ENCODE measurements around the gene ARMS2. TPM values are rescaled to one million over a fixed set of nuclear protein-coding genes. Genes with fewer than 3 reads are reported as not detected.

The ARMS2 gene, protein sequence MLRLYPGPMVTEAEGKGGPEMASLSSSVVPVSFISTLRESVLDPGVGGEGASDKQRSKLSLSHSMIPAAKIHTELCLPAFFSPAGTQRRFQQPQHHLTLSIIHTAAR
- total RNA-seq (2014; rRNA removed; shearing (Covaris generic)) (not detected in 2 replicates), polyA plus RNA-seq (2016; fragmentation: Nextera tagmentation; extraction: Ambion mirVana) (not detected in 2 replicates)
- long read RNA-seq: 0 reads

DNA sequence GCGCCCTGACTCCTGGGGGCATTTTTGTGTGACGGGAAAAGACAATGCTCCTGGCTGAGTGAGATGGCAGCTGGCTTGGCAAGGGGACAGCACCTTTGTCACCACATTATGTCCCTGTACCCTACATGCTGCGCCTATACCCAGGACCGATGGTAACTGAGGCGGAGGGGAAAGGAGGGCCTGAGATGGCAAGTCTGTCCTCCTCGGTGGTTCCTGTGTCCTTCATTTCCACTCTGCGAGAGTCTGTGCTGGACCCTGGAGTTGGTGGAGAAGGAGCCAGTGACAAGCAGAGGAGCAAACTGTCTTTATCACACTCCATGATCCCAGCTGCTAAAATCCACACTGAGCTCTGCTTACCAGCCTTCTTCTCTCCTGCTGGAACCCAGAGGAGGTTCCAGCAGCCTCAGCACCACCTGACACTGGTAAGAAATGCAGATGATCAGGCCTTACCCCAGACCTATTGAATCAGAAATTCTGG is at the start of gene ARMS2:
Gene ARMS2, plus strand, starts transcription at position 51 of the 478 bp plus-strand sequence. Its CDS starts 75 bp downstream, at position 126.
- H2AFZ ChIP-seq: no peak within 1 kb of the TSS
- ATAC-seq (no peak), DNase-seq (ENCODE audit: low spot score) (no peak)
- H3K27me3 Mint-ChIP-seq (ENCODE audit: insufficient read depth, low read depth, poor library complexity): peaks cover 12% of the 10 kb centered on the region
- no peak within 1 kb of the TSS for H3K4me2 ChIP-seq
- no peak within 1 kb of the TSS for H3K27ac Mint-ChIP-seq
- H3K27ac ChIP-seq (ENCODE audit: low read depth): no peak within 1 kb of the TSS
- H3K36me3 Mint-ChIP-seq (ENCODE audit: low read depth): no peaks in the 10 kb centered on the region
- no peak within 1 kb of the TSS for H3K4me3 Mint-ChIP-seq
- H3K36me3 ChIP-seq (ENCODE audit: insufficient read depth): no peaks in the 10 kb centered on the region; the same call in 1 of the 2 replicates
- H4K20me1 ChIP-seq (replicated peaks; ENCODE audit: insufficient read depth): no peaks in the 10 kb centered on the region
- H3K9me2 ChIP-seq (ENCODE audit: insufficient read depth): no peaks in the 10 kb centered on the region
- H3K4me3 ChIP-seq: no peak within 1 kb of the TSS
- TF ChIP-seq ZNF114 (CRISPR knock-in tag; IDR thresholded peaks at IDR 0.05) (no peak), JUNB (IDR thresholded peaks at IDR 0.05; ENCODE audit: unreplicated experiment) (no peak), EZH2phosphoT487 (IDR thresholded peaks at IDR 0.05; ENCODE audit: unreplicated experiment) (no peak), POLR2AphosphoS5 (IDR thresholded peaks at IDR 0.05; ENCODE audit: low read depth) (no peak), STAT1 (IDR thresholded peaks at IDR 0.05; ENCODE audit: unreplicated experiment) (no peak), NANOG (IDR thresholded peaks at IDR 0.05; ENCODE audit: borderline replicate concordance) (no peak), ZNF331 (CRISPR knock-in tag; IDR thresholded peaks at IDR 0.05; ENCODE audit: low read depth) (no peak), CTCF (conservative IDR thresholded peaks at IDR 0.05; ENCODE audit: low read depth in 2 of 2) (no peak), EZH2 (IDR thresholded peaks at IDR 0.05; ENCODE audit: low read depth, unreplicated experiment) (no peak), CREB1 (CRISPR knock-in tag; IDR thresholded peaks at IDR 0.05; ENCODE audit: low read depth) (no peak)
- TF ChIP-seq, protein P1, sequence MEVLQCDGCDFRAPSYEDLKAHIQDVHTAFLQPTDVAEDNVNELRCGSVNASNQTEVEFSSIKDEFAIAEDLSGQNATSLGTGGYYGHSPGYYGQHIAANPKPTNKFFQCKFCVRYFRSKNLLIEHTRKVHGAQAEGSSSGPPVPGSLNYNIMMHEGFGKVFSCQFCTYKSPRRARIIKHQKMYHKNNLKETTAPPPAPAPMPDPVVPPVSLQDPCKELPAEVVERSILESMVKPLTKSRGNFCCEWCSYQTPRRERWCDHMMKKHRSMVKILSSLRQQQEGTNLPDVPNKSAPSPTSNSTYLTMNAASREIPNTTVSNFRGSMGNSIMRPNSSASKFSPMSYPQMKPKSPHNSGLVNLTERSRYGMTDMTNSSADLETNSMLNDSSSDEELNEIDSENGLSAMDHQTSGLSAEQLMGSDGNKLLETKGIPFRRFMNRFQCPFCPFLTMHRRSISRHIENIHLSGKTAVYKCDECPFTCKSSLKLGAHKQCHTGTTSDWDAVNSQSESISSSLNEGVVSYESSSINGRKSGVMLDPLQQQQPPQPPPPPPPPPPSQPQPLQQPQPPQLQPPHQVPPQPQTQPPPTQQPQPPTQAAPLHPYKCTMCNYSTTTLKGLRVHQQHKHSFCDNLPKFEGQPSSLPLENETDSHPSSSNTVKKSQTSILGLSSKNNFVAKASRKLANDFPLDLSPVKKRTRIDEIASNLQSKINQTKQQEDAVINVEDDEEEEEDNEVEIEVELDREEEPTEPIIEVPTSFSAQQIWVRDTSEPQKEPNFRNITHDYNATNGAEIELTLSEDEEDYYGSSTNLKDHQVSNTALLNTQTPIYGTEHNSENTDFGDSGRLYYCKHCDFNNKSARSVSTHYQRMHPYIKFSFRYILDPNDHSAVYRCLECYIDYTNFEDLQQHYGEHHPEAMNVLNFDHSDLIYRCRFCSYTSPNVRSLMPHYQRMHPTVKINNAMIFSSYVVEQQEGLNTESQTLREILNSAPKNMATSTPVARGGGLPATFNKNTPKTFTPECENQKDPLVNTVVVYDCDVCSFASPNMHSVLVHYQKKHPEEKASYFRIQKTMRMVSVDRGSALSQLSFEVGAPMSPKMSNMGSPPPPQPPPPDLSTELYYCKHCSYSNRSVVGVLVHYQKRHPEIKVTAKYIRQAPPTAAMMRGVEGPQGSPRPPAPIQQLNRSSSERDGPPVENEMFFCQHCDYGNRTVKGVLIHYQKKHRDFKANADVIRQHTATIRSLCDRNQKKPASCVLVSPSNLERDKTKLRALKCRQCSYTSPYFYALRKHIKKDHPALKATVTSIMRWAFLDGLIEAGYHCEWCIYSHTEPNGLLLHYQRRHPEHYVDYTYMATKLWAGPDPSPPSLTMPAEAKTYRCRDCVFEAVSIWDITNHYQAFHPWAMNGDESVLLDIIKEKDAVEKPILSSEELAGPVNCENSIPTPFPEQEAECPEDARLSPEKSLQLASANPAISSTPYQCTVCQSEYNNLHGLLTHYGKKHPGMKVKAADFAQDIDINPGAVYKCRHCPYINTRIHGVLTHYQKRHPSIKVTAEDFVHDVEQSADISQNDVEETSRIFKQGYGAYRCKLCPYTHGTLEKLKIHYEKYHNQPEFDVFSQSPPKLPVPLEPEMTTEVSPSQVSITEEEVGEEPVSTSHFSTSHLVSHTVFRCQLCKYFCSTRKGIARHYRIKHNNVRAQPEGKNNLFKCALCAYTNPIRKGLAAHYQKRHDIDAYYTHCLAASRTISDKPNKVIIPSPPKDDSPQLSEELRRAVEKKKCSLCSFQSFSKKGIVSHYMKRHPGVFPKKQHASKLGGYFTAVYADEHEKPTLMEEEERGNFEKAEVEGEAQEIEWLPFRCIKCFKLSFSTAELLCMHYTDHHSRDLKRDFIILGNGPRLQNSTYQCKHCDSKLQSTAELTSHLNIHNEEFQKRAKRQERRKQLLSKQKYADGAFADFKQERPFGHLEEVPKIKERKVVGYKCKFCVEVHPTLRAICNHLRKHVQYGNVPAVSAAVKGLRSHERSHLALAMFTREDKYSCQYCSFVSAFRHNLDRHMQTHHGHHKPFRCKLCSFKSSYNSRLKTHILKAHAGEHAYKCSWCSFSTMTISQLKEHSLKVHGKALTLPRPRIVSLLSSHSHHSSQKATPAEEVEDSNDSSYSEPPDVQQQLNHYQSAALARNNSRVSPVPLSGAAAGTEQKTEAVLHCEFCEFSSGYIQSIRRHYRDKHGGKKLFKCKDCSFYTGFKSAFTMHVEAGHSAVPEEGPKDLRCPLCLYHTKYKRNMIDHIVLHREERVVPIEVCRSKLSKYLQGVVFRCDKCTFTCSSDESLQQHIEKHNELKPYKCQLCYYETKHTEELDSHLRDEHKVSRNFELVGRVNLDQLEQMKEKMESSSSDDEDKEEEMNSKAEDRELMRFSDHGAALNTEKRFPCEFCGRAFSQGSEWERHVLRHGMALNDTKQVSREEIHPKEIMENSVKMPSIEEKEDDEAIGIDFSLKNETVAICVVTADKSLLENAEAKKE (CRISPR knock-in tag; IDR thresholded peaks at IDR 0.05): no peak
- TF ChIP-seq, protein P2, sequence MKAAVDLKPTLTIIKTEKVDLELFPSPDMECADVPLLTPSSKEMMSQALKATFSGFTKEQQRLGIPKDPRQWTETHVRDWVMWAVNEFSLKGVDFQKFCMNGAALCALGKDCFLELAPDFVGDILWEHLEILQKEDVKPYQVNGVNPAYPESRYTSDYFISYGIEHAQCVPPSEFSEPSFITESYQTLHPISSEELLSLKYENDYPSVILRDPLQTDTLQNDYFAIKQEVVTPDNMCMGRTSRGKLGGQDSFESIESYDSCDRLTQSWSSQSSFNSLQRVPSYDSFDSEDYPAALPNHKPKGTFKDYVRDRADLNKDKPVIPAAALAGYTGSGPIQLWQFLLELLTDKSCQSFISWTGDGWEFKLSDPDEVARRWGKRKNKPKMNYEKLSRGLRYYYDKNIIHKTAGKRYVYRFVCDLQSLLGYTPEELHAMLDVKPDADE (IDR thresholded peaks at IDR 0.05): no peak
- TF ChIP-seq, protein P3, sequence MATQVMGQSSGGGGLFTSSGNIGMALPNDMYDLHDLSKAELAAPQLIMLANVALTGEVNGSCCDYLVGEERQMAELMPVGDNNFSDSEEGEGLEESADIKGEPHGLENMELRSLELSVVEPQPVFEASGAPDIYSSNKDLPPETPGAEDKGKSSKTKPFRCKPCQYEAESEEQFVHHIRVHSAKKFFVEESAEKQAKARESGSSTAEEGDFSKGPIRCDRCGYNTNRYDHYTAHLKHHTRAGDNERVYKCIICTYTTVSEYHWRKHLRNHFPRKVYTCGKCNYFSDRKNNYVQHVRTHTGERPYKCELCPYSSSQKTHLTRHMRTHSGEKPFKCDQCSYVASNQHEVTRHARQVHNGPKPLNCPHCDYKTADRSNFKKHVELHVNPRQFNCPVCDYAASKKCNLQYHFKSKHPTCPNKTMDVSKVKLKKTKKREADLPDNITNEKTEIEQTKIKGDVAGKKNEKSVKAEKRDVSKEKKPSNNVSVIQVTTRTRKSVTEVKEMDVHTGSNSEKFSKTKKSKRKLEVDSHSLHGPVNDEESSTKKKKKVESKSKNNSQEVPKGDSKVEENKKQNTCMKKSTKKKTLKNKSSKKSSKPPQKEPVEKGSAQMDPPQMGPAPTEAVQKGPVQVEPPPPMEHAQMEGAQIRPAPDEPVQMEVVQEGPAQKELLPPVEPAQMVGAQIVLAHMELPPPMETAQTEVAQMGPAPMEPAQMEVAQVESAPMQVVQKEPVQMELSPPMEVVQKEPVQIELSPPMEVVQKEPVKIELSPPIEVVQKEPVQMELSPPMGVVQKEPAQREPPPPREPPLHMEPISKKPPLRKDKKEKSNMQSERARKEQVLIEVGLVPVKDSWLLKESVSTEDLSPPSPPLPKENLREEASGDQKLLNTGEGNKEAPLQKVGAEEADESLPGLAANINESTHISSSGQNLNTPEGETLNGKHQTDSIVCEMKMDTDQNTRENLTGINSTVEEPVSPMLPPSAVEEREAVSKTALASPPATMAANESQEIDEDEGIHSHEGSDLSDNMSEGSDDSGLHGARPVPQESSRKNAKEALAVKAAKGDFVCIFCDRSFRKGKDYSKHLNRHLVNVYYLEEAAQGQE (IDR thresholded peaks at IDR 0.05; ENCODE audit: unreplicated experiment): no peak
- H3K79me2 ChIP-seq (replicated peaks; ENCODE audit: insufficient read depth): no peaks in the 10 kb centered on the region
- peaks cover 9% of the 10 kb centered on the region for H3K27me3 ChIP-seq (ENCODE audit: insufficient read depth)
- no peaks in the 10 kb centered on the region for H3F3A ChIP-seq (replicated peaks; ENCODE audit: low read depth)
- H3K4me1 Mint-ChIP-seq: peaks cover 14% of the 10 kb centered on the region
- H3K4me1 ChIP-seq (ENCODE audit: insufficient read depth): peaks cover 7% of the 10 kb centered on the region; the same call in 1 of the 2 replicates
- H3K9me3 Mint-ChIP-seq: no peaks in the 10 kb centered on the region

Data from GM23338 (cell line).